SK-N-DZ (cell line): ENCODE data around the gene BTBD1.
A peak's percentile ranks its signal among the peaks of the same experiment; 100 is the strongest.

ENCODE experiments used
- DNase-seq: peaks from one replicate; pipeline ENCODE4 v3.0.0-alpha.2; 2015; ENCODE audit warnings: low spot score
- small RNA-seq, 2 experiments: library from RNA; depleted of rRNA; stranded (forward); fragments of <200 nt; gene quantifications; one replicate each; pipeline ENCODE3, GENCODE V24; 2014

Gene BTBD1

GRCh38 chr15:82993144-82993543 is 73.9 kb downstream of the BTBD1 start:
- no peak for DNase-seq

DNA sequence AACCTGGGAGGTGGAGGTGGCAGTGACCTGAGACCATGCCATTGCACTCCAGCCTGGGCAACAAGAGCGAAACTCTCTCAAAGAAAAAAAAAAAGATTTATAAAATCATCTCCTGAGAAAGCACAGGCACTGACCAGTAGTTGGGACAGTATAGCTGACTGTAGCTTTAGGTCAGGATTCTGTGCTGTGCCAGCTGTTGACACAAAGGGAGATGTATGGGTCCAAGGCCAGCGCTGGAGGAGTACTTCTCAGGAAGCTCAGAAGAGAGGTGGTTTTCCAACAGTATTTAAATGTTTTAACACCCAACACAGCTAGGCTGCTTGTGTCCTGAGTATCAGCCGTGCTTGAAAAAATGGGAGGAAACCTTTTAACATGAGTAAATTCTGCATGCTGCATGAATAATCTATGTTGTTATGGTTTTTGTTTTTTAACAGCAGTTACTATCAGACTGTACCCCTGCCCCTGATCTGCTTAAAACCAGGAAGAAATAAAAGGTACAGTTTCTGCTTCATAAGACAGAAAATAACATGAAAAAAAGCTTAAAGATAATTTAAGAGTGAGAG is 74.5 kb downstream of the BTBD1 start:
- DNase-seq = no peak

- peak; percentile 21 for DNase-seq
Observed at GRCh38 chr15:82986442-82986780, 80.6 kb downstream of the BTBD1 start.

- DNase-seq = peak; percentile 96
Observed at GRCh38 chr15:82985688-82986441, 81.2 kb downstream of the BTBD1 start, which contains the start of gene RAMAC. Gene RAMAC, plus strand, starts transcription at chr15:82986210. Its CDS starts 2,809 bp downstream, at chr15:82989019.

DNA sequence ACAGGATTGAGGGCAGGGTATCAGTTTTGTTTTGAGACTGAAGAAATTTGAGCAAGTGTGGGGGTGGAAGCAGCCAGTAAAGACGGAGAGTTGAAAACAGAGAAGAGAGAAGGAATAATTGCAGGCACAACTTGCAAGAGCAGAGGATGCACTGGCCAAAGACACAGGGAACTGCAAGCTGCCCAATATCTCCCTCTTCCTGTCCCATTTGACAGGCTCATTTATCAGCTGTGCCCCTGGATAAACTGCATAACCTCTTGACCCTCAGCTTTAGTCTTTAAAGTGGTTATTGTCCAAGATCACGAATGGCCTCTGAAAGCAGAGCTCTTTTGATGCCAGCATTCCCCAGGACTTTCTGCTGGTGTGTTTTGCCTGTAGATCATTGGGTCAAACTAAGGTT is 86.1 kb downstream of the BTBD1 start:
- DNase-seq = no peak

DNA sequence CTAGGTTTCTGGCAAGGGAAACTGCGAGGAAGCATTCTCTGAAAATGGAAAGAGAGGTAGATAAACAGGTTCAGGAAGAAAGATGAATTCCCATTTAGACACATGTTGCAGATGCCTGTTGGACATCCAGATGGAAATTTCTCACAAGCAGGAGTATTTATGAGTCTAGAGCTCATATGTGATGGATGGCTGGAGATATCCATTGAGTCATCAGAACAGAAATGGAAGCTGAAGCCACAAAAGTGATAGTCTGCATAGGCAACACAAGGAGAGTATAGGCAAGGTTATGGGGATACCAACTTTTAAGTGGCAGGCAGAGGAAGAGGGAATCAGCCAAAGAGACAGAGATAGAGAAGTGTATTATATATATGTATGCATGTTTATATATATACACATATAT is 87.3 kb downstream of the BTBD1 start:
- no peak for DNase-seq

- DNase-seq = no peak
Observed at GRCh38 chr15:82978438-82978837, 88.6 kb downstream of the BTBD1 start.

DNA sequence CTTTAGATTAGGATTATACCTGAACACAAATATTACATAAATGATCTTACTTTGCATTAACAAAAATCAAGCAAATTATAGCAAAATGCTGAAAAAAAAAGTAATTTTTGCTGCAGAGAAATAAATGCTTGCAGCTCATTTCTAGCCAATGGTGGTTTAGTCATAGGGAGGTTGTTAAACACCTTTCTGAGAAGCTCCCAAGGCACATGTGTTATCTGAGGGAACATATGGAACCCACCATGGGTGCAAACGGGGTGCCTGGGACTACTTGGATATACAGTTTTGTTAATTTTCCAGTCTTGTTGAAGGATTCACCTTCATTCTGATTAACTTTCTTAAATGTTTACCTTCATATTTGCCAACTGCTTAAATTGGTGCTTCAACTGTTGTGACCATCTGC is 90.0 kb downstream of the BTBD1 start:
- DNase-seq = no peak

DNA sequence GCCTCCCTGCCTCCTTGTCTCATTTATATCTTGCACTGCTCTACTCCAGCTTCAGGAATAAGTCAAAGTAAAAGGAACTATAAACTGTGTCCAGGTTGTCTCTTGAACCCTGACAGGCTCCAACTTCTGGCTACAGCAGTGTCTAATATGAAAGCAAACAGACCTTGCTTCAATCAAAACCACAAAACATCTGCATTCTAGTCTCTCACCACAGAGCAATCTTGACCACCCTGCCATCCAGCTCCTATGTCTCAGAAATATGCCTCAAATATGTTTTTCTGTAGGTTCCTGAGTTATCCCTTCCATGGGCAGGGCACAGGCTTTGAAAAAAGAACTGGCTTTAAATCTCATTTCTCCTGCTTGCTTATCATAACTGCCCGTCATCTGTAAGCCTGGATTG is 94.1 kb downstream of the BTBD1 start:
- no peak for DNase-seq

- DNase-seq = no peak
Observed at GRCh38 chr15:82971218-82971984, 95.7 kb downstream of the BTBD1 start.

DNA sequence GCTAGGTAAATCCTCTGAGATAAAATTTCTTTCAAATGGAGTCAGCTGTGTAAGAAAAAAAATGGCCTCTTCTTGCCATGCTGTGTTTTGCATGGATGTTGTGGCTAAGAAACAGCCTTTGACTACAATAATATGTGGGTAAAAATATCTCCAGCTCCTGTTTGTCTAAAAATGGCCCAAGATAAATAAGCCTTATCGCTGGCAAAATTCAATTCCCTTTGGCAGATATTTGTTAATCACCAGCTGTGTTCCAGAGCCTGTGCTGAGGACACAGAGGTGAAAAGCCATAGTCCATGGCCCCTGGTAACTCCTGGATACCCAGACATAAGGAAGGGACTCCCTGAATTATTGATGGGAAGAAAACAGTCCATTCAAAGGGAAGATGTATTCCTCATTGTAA is 96.4 kb downstream of the BTBD1 start:
- DNase-seq = no peak

DNA sequence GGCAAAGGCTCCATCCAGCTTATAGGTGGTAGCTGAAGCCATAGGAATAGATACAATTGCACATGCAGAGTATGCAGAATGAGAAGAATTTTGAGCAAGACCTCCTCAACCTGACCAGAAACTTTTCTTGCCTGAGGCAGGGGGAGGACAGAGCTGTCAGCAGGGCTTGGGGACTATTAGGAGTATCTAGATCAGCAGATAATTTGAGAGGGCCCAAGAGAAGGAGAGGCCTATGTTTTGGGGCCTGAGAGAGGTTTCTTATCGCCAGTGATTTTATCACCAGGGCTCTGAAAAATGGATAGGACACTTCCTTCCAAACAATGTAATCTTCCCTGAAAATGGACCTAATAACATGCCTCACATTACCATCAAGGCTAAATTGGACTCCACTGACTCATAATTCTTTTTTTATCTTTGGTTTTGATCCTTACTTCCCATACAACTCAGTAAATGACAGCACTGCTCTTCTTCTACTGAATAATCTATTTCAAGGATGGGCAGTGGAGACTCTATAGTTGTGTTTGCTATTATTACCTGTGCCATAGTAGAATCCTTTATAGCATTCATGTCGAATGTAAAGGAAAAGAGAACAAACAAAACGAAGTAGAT is 96.9 kb downstream of the BTBD1 start:
- peak; percentile 42 for DNase-seq

- no peak for DNase-seq
Observed at GRCh38 chr15:82969353-82969752, 97.7 kb downstream of the BTBD1 start.

GRCh38 chr15:82968066-82968465 is 99.0 kb downstream of the BTBD1 start:
- no peak for DNase-seq

- no peak for DNase-seq
Observed at GRCh38 chr15:82966671-82967071, 100.4 kb downstream of the BTBD1 start.

Small RNA genes lying within 50 kb of the gene (small RNA-seq; reads per million reads assigned to genes)
- gene MIR4515 = 0 reads per million in 2 experiments
